Activated CD8-positive, alpha-beta T cell treated with anti-CD3 and anti-CD28 coated beads, Interleukin-2, amount 10 ng/mL, durations not matched to agents 7 days and 5 days (primary cell): ENCODE data around the gene PCDHA4. TPM values are rescaled to one million over a fixed set of nuclear protein-coding genes. Genes with fewer than 3 reads are reported as not detected.
"Not testable (repeated sequence)": the region's sequence is repeated elsewhere in the genome, so short reads cannot be mapped to it uniquely, and the experiment has no call there.

Experiments
- ATAC-seq: fragments of 150-1000 bp; cut with Tn5 transposase; one replicate; pipeline ENCODE4 v1.10.0; 2021; ENCODE audit warnings: moderate library complexity
- CTCF ChIA-PET: fragments of 350-600 bp; sonication (Branson Sonifier 250); formaldehyde crosslinking; loops from one replicate; lab custom pipeline; 2021; ENCODE audit warnings: antibody characterized with exemption; lab: Charles Lee
- POLR2A ChIA-PET: fragments of 350-600 bp; sonication (Branson Sonifier 250); formaldehyde crosslinking; loops from one replicate; lab custom pipeline; 2021; ENCODE audit warnings: antibody characterized with exemption; lab: Charles Lee
- DNase-seq: peaks from one replicate; pipeline ENCODE4 v3.0.0-alpha.2; 2020
- H3K27ac Mint-ChIP-seq: one replicate; pipeline ENCODE4 v1.8.0; 2021; ENCODE audit warnings: mild to moderate bottlenecking, mixed read lengths
- H3K27me3 Mint-ChIP-seq: one replicate; pipeline ENCODE4 v1.8.0; 2021; ENCODE audit warnings: low read depth, mixed read lengths
- H3K36me3 Mint-ChIP-seq: one replicate; pipeline ENCODE4 v1.8.0; 2021; ENCODE audit warnings: low read depth, mixed read lengths
- H3K4me1 Mint-ChIP-seq: one replicate; pipeline ENCODE4 v1.8.0; 2021; ENCODE audit warnings: low read depth, mixed read lengths
- H3K4me3 Mint-ChIP-seq: one replicate; pipeline ENCODE4 v1.8.0; 2021; ENCODE audit warnings: mild to moderate bottlenecking, mixed read lengths
- H3K9me3 Mint-ChIP-seq: one replicate; pipeline ENCODE4 v1.8.0; 2022; ENCODE audit warnings: mixed read lengths; ENCODE audit not compliant: insufficient read depth
- total RNA-seq, 2 experiments: library from RNA; stranded (reverse); gene quantifications; one replicate each; pipeline ENCODE4 v1.2.3, GENCODE V29; 2021

PCDHA4 gene
- not detected for total RNA-seq

DNA sequence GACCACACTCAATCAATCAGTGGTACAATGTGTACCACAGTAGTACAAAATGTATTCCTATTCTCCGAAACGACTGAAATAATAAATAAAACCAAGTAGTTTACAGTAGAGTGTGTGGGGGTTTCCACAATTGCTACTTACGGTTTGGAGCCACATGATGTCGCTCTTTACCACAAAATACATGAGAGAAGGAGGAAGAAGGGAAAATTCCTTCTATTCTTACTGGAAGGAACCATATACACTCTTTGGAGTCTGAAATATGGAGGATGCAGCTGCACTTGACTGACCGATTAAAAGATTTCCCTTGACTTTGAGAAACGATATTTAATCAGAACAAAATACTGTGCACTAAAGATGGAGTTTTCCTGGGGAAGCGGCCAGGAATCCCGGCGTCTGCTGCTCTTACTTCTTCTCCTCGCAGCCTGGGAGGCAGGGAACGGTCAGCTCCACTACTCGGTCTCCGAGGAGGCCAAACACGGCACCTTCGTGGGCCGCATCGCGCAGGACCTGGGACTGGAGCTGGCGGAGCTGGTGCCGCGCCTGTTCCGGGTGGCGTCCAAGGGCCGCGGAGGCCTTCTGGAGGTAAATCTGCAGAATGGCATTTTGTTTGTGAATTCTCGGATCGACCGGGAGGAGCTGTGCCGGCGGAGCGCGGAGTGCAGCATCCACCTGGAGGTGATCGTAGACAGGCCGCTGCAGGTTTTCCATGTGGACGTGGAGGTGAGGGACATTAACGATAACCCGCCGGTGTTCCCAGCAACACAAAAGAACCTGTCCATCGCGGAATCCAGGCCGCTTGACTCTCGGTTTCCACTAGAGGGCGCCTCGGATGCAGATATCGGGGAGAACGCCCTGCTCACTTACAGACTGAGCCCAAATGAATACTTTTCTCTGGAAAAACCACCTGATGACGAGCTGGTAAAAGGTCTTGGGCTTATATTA is at the start of gene PCDHA4:
Gene PCDHA4 (plus strand): TSS at position 235 of the 942 bp plus-strand sequence.
- Mint-ChIP-seq H3K4me3 (no peak within 1 kb of the TSS), H3K27ac (no peak within 1 kb of the TSS), H3K27me3 (peaks cover 2% of the 10 kb centered on the region), H3K36me3 (peaks cover 2% of the 10 kb centered on the region), H3K9me3 (peaks cover 21% of the 10 kb centered on the region), H3K4me1 (no peaks in the 10 kb centered on the region)
- CTCF ChIA-PET = interaction anchor here (0.7 to 1.7 kb wide), 3 partner anchors 13 to 62 kb away, joined by 3 to 6 read pairs (median 3); partner anchors contain the start of gene PCDHA5
- POLR2A ChIA-PET = no interaction called here
- DNase-seq (no peak), ATAC-seq (no peak)

DNA sequence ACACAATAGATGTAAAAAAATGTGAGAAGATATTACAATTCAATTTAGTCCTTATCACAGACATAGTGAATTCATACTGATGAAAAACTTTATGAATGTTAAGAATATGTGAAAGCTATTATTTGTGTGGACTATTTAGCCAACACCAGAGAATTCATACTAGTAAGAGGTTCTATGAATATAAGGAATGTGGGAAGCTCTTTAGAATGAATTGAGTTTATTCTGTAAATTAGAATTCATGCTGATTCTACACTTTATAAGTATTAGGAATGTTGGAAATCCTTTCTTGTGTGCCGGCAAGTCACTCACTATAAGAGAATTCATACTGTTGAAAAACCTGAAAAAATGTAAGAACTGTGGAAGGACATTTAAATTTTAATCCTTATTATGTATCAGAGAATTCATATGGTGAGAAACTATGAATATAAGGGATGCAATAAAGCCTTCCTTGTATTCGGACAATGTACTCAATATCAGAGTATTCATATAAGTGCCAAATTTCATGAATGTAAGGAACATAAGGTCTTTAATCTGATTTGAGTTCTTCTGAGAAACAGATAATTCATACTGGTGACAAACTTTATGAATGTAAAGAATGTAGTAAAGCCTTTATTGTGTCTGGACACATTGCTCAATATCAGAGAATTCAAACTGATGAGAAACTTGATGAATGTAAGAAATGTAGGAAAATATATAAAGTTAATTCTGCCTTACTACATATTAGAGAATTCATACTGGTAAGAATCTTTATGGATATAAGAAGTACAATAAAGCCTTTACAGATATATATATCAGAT is 42.5 kb upstream of the PCDHA4 start:
- Mint-ChIP-seq H3K36me3 (peaks cover 6% of the 10 kb centered on the region), H3K9me3 (peaks cover 59% of the 10 kb centered on the region), H3K27ac (no peak overlapping the region), H3K27me3 (no peaks in the 10 kb centered on the region), H3K4me3 (no peak overlapping the region), H3K4me1 (no peaks in the 10 kb centered on the region)
- ATAC-seq (no peak), DNase-seq (no peak)
- ChIA-PET CTCF (no interaction called here), POLR2A (no interaction called here)

DNA sequence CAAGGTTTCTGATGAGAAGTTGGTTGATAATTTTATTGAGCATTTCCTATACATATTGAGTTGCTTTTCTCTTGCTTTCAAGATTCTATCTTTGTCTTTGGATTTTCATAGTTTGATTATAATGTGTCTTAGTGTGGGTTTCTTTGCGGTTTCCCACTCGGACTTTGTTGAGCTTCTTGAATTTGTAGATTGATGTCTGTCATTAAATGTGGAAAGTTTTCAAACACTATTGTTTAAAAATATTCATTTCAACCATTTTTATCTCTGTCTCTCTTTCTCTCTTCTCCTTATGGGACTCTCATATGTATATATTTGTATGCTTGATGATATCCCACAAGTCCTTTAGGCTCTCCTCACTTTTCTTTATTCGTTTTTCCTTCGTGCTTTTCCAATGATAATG is 39.4 kb upstream of the PCDHA4 start:
- CTCF ChIA-PET = no interaction called here
- H3K27me3 Mint-ChIP-seq = no peaks in the 10 kb centered on the region
- H3K4me3 Mint-ChIP-seq = no peak overlapping the region
- no peak overlapping the region for H3K27ac Mint-ChIP-seq
- peaks cover 4% of the 10 kb centered on the region for H3K36me3 Mint-ChIP-seq
- POLR2A ChIA-PET = no interaction called here
- H3K9me3 Mint-ChIP-seq = peaks cover 68% of the 10 kb centered on the region
- no peaks in the 10 kb centered on the region for H3K4me1 Mint-ChIP-seq
- DNase-seq (no peak), ATAC-seq (no peak)

DNA sequence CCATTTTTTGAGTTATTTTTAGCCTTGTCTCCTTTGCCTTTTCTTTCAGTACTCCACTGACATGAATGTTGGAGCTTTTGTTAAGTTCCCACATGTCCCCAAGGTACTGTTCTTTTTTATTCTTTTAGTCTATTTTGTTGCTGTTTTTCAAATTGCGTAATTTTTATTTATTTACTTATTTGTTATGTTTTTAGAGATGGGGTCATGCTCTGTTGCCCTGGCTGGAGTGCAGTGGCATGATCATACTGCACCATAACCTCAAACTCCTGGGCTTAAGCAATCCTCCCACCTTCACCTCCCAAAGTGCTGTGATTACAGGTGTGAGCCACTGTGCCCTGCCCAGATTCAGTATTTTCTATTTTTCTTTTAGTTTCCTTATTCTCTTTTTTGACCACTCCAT is 26.4 kb upstream of the PCDHA4 start:
- H3K27me3 Mint-ChIP-seq = no peaks in the 10 kb centered on the region
- ChIA-PET POLR2A (no interaction called here), CTCF (no interaction called here)
- DNase-seq = no peak
- H3K9me3 Mint-ChIP-seq = peaks cover 35% of the 10 kb centered on the region
- H3K36me3 Mint-ChIP-seq = no peaks in the 10 kb centered on the region
- no peak for ATAC-seq
- H3K4me1 Mint-ChIP-seq = no peaks in the 10 kb centered on the region
- no peak overlapping the region for H3K27ac Mint-ChIP-seq
- H3K4me3 Mint-ChIP-seq = no peak overlapping the region

DNA sequence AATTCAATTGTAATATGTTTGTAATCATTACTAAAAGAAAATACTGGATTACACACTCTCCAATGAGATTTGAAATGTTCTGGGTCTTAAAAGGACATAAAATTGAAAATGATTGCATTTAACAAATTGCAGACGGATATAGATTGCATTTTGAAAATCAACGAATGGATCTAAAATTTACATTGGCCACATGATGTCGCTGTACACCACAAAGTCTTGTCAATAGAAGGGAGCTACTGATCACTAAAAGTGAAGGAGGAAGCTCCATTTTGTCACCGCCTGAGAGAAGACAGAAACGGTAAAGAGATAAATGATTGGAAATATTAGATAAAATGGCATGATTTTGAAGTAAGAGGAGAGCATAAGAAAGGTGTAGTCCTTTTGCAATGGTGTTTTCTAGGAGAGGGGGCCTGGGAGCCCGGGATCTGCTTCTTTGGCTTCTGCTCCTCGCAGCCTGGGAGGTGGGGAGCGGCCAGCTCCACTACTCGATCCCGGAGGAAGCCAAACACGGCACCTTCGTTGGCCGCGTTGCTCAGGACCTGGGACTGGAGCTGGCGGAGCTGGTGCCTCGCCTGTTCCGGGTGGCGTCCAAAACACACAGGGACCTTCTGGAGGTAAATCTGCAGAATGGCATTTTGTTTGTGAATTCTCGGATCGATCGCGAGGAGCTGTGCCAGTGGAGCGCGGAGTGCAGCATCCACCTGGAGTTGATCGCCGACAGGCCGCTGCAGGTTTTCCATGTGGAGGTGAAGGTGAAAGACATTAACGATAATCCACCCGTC is 20.8 kb upstream of the PCDHA4 start, which contains the start of gene PCDHA1:
Gene PCDHA1 (plus strand): TSS at position 236 of the 782 bp plus-strand sequence.
- Mint-ChIP-seq H3K27ac (no peak within 1 kb of the TSS), H3K4me3 (peak within 1 kb of the TSS; percentile 5), H3K36me3 (peaks cover 6% of the 10 kb centered on the region), H3K27me3 (peaks cover 3% of the 10 kb centered on the region), H3K9me3 (peaks cover 37% of the 10 kb centered on the region), H3K4me1 (peaks cover 1% of the 10 kb centered on the region)
- DNase-seq = no peak
- no peak for ATAC-seq
- POLR2A ChIA-PET = no interaction called here
- CTCF ChIA-PET = interaction anchor here (2.0 kb wide), 1 partner anchor 55 kb away, joined by 6 read pairs; the partner anchor contains the start of gene PCDHA8

DNA sequence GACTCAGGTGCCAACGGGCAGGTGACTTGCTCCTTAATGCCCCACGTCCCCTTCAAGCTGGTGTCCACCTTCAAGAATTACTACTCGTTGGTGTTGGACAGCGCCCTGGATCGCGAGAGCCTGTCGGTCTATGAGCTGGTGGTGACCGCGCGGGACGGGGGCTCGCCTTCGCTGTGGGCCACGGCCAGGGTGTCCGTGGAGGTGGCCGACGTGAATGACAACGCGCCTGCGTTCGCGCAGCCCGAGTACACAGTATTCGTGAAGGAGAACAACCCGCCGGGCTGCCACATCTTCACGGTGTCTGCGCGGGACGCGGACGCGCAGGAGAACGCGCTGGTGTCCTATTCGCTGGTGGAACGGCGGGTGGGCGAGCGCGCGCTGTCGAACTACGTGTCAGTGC is 19.4 kb upstream of the PCDHA4 start:
- H3K36me3 Mint-ChIP-seq, POLR2A ChIA-PET, H3K27me3 Mint-ChIP-seq, ATAC-seq, H3K4me3 Mint-ChIP-seq, DNase-seq, H3K4me1 Mint-ChIP-seq, CTCF ChIA-PET, H3K27ac Mint-ChIP-seq: not testable (repeated sequence)
- H3K9me3 Mint-ChIP-seq = peaks cover 37% of the 10 kb centered on the region

DNA sequence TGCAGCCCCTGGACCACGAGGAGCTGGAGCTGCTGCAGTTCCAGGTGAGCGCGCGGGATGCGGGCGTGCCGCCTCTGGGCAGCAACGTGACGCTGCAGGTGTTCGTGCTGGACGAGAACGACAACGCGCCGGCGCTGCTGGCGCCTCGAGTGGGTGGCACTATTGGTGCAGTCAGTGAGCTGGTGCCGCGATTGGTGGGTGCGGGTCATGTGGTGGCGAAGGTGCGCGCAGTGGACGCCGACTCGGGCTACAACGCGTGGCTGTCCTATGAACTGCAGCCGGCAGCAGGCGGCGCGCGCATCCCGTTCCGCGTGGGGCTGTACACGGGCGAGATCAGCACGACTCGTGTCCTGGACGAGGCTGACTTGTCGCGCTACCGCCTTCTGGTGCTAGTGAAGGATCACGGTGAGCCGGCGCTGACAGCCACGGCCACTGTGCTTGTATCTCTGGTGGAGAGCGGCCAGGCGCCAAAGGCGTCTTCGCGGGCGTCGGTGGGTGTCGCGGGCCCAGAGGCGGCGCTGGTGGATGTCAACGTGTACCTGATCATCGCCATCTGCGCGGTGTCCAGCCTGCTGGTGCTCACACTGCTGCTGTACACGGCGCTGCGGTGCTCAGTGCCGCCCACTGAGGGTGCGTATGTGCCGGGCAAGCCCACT is 18.9 kb upstream of the PCDHA4 start:
- H3K36me3 Mint-ChIP-seq, H3K27me3 Mint-ChIP-seq, H3K27ac Mint-ChIP-seq, ATAC-seq, POLR2A ChIA-PET, H3K4me3 Mint-ChIP-seq, DNase-seq, H3K4me1 Mint-ChIP-seq, CTCF ChIA-PET: not testable (repeated sequence)
- peaks cover 37% of the 10 kb centered on the region for H3K9me3 Mint-ChIP-seq

DNA sequence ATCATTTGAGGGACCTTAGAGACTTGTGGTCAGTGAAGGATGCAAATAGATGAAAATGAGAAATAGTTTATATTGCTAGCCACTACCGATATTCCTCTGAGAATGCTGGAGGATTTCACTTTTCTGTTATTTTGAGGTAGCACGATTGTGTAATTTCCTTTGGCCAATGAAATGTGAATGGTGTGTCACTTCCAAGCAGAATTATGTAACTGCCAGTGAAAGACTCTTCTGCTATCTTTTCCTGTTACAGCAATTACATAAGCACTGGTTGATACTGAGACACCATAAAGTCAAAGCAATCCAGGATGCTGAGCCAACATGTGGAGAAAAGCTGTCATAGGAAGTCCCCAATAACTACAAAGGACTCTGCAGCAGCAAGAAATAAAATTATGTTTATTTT is 15.8 kb upstream of the PCDHA4 start:
- ChIA-PET POLR2A (no interaction called here), CTCF (no interaction called here)
- peaks cover 29% of the 10 kb centered on the region for H3K9me3 Mint-ChIP-seq
- no peak overlapping the region for H3K4me3 Mint-ChIP-seq
- no peaks in the 10 kb centered on the region for H3K4me1 Mint-ChIP-seq
- ATAC-seq (no peak), DNase-seq (no peak)
- no peak overlapping the region for H3K27ac Mint-ChIP-seq
- H3K36me3 Mint-ChIP-seq = peaks cover 5% of the 10 kb centered on the region
- peaks cover 3% of the 10 kb centered on the region for H3K27me3 Mint-ChIP-seq

DNA sequence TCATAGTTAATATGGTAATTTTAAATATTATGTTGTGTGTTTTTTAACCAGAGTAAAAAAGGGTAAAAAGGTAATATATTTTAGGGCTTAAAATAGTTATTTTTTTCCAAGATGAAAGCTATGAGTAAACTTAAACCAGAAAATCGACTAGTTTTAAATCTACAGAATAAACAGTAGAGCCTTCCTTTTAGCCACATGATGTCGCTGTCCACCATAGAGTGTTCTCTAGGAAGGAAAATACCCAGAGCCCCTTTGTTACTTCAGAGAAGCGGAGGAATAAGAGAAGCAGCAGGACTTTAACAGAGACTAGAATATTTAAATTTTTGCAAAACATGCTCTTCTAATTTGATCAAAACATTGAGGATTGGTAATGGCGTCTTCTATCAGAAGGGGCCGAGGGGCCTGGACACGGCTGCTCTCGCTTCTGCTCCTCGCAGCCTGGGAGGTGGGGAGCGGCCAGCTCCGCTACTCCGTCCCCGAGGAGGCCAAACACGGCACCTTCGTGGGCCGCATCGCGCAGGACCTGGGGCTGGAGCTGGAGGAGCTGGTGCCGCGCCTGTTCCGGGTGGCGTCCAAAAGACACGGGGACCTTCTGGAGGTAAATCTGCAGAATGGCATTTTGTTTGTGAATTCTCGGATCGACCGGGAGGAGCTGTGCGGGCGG is 12.1 kb upstream of the PCDHA4 start, which contains the start of gene PCDHA2:
Gene PCDHA2 (plus strand): TSS at position 258 of the 664 bp plus-strand sequence.
- Mint-ChIP-seq H3K4me3 (no peak within 1 kb of the TSS), H3K9me3 (peaks cover 13% of the 10 kb centered on the region), H3K27me3 (no peaks in the 10 kb centered on the region), H3K36me3 (peaks cover 1% of the 10 kb centered on the region), H3K27ac (no peak within 1 kb of the TSS), H3K4me1 (no peaks in the 10 kb centered on the region)
- ChIA-PET CTCF (interaction anchor here (1.3 kb wide), 1 partner anchor 11 kb away, joined by 3 read pairs; no protein-coding TSS in a partner anchor), POLR2A (no interaction called here)
- DNase-seq (no peak), ATAC-seq (no peak)

DNA sequence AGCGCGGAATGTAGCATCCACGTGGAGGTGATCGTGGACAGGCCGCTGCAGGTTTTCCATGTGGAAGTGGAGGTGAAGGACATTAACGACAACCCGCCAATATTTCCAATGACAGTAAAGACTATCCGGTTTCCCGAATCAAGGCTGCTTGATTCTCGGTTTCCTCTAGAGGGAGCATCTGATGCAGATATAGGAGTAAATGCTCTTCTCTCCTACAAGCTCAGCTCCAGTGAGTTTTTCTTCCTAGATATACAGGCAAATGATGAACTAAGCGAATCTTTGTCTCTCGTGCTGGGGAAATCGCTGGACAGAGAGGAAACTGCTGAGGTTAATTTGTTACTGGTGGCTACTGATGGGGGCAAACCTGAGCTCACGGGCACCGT is 11.6 kb upstream of the PCDHA4 start:
- CTCF ChIA-PET = interaction anchor here (1.3 kb wide), 1 partner anchor 11 kb away, joined by 3 read pairs; no protein-coding TSS in a partner anchor
- POLR2A ChIA-PET = interaction anchor here (0.6 kb wide), 1 partner anchor 20 kb away, joined by 3 read pairs; no protein-coding TSS in a partner anchor
- ATAC-seq = no peak
- Mint-ChIP-seq H3K27ac (no peak overlapping the region), H3K27me3 (no peaks in the 10 kb centered on the region), H3K4me3 (no peak overlapping the region), H3K4me1 (no peaks in the 10 kb centered on the region), H3K36me3 (peaks cover 1% of the 10 kb centered on the region), H3K9me3 (peaks cover 11% of the 10 kb centered on the region)
- DNase-seq = no peak
